ENCODE results near the gene SAMSN1.

DNA sequence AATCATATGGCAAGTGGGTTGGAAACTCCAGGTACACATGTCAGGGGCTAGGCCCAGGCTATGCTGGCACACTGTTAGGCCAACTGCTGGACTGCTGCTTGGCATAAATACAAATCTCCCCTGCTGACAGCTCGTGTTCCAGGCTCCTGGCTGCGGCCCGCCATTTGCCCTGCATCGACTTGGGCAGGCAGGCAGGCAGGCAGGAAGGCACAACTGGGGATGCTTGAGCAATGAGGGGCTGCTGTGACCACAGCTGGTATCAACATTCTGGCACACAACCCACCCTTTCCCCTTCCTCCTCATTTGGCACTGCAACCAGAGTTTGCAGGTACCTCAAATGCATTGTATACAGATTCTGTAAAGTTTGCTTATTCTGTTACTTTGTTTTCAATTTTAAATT lies 53.2 kb downstream of the SAMSN1 start:
- TF ChIP-seq, protein P1, sequence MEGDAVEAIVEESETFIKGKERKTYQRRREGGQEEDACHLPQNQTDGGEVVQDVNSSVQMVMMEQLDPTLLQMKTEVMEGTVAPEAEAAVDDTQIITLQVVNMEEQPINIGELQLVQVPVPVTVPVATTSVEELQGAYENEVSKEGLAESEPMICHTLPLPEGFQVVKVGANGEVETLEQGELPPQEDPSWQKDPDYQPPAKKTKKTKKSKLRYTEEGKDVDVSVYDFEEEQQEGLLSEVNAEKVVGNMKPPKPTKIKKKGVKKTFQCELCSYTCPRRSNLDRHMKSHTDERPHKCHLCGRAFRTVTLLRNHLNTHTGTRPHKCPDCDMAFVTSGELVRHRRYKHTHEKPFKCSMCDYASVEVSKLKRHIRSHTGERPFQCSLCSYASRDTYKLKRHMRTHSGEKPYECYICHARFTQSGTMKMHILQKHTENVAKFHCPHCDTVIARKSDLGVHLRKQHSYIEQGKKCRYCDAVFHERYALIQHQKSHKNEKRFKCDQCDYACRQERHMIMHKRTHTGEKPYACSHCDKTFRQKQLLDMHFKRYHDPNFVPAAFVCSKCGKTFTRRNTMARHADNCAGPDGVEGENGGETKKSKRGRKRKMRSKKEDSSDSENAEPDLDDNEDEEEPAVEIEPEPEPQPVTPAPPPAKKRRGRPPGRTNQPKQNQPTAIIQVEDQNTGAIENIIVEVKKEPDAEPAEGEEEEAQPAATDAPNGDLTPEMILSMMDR (IDR thresholded peaks at IDR 0.05), result no peak
- TF ChIP-seq POLR2A (IDR thresholded peaks at IDR 0.05) (no peak), POLR2AphosphoS5 (IDR thresholded peaks at IDR 0.05) (no peak)
